Erythroblast (primary cell): Measurements from ENCODE around the gene GRIK4.

Experiments used
- GATA1 ChIP-seq: IDR thresholded peaks from 2 replicates; pipeline ENCODE4 v1.6.1; 2011; ENCODE audit warnings: low read depth, mild to moderate bottlenecking, control low read depth, low read length, moderate library complexity
- POLR2A ChIP-seq: IDR thresholded peaks from 2 replicates; pipeline ENCODE4 v1.6.1; 2011; ENCODE audit warnings: mild to moderate bottlenecking, low read length

- TF ChIP-seq POLR2A (no peak), GATA1 (no peak)
These were observed 150.6 kb downstream of the GRIK4 start for GRCh38 chr11:120662071-120662676.
